AG04449 (cell line): ENCODE data around the gene IGSF6.
"Not testable (repeated sequence)": the region's sequence is repeated elsewhere in the genome, so short reads cannot be mapped to it uniquely, and the experiment has no call there.

Source experiments
- CTCF ChIA-PET: fragments of 350-600 bp; formaldehyde crosslinking; extraction: SDS; loops from one replicate; lab custom pipeline; 2021; ENCODE audit warnings: antibody characterized with exemption; lab: Yijun Ruan, JAX
- POLR2A ChIA-PET: fragments of 400-600, 350-600 bp; formaldehyde crosslinking; extraction: SDS; loops from one replicate; lab custom pipeline; 2020; ENCODE audit warnings: antibody characterized with exemption, inconsistent platforms; lab: Yijun Ruan, JAX
- DNase-seq: peaks from one replicate; pipeline ENCODE4 v3.0.0-alpha.2; 2010; ENCODE audit warnings: low read depth, low spot score
- H3K4me3 ChIP-seq: 2 replicates; pipeline ENCODE4 v1.5.1; 2011; ENCODE audit warnings: low read depth, mild to moderate bottlenecking, control low read depth, low read length
- TF ChIP-seq, protein P1 (sequence below): IDR thresholded peaks from one replicate; pipeline ENCODE4 v1.5.1; 2011; ENCODE audit warnings: mild to moderate bottlenecking, moderate library complexity, low read length, control low read depth, inconsistent platforms; ENCODE audit not compliant: insufficient read depth; ENCODE audit errors: missing control alignments

Gene IGSF6

DNA sequence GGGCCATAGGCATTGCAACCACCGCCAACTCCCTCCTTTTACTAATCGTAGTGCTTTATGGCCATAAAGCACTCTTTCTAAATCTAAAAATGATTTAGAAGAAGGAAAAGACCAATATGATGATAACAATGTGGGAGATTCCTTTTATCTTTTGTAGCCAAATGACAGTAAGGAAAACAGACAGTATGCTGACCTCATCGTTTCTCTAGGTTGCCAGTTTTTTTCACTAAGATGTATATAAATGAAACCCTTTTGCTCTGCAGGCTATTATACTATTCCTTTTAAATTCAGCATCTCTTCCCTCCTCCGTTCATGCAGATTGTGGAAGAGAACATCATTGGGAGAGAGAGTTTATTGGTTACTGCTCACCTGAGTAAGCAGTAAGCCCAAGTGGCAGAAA lies 36.7 kb upstream of the IGSF6 start:
- H3K4me3 ChIP-seq = no peak overlapping the region
- POLR2A ChIA-PET = no interaction called here
- CTCF ChIA-PET = interaction anchor here (1.3 to 1.5 kb wide), 2 partner anchors 20 to 27 kb away, joined by 3 to 4 read pairs; no protein-coding TSS in a partner anchor
- TF ChIP-seq, protein P1, sequence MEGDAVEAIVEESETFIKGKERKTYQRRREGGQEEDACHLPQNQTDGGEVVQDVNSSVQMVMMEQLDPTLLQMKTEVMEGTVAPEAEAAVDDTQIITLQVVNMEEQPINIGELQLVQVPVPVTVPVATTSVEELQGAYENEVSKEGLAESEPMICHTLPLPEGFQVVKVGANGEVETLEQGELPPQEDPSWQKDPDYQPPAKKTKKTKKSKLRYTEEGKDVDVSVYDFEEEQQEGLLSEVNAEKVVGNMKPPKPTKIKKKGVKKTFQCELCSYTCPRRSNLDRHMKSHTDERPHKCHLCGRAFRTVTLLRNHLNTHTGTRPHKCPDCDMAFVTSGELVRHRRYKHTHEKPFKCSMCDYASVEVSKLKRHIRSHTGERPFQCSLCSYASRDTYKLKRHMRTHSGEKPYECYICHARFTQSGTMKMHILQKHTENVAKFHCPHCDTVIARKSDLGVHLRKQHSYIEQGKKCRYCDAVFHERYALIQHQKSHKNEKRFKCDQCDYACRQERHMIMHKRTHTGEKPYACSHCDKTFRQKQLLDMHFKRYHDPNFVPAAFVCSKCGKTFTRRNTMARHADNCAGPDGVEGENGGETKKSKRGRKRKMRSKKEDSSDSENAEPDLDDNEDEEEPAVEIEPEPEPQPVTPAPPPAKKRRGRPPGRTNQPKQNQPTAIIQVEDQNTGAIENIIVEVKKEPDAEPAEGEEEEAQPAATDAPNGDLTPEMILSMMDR = no peak
- DNase-seq = no peak

DNA sequence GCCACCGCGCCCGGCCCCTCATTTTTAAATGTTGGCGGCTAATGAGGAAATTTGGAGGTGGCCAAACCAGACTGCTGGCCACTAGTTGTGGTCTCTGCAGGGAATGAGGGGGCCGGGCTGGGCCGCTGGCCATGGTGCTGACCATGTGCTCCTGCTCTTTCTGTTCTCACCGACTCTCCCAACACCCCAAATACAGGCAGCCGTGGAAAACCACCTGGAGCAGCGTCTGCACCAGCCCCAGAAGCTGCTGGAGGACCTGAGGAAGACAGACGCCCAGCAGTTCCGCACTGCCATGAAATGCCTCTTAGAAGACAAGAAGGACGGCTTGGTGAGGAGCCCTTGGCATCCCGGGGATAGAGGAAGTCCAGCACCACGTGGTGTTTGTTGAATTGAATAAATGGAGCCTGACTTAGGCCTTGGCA lies 32.6 kb upstream of the IGSF6 start:
- no peak overlapping the region for H3K4me3 ChIP-seq
- no peak for DNase-seq
- TF ChIP-seq, protein P1 = no peak
- ChIA-PET POLR2A (no interaction called here), CTCF (interaction anchor here (1.6 kb wide), 1 partner anchor 23 kb away, joined by 6 read pairs; no protein-coding TSS in a partner anchor)

DNA sequence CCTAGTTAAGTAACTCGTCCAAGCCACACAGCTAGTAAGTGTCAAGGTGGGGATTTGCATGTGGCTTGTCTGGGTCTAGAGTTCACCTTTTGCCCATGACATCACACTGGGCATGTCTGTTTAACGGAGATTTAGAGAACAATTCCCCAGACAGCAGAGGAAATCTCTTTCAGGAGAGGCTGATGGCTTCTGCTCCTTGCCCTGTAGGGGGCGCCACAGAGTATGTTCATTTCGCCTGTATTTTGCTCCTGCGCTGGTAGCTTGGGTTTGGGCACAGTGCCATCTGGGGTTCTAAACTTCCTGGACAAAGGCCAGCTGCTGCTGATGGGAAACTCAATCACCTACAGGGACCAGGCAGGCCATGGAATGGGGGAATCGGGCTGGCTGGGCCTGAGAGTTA lies 31.8 kb upstream of the IGSF6 start:
- no peak overlapping the region for H3K4me3 ChIP-seq
- TF ChIP-seq, protein P1 = peak; percentile 13
- POLR2A ChIA-PET = no interaction called here
- no peak for DNase-seq
- CTCF ChIA-PET = interaction anchor here (0.6 to 1.6 kb wide), 3 partner anchors 9 to 27 kb away, joined by 3 to 6 read pairs (median 4); no protein-coding TSS in a partner anchor

DNA sequence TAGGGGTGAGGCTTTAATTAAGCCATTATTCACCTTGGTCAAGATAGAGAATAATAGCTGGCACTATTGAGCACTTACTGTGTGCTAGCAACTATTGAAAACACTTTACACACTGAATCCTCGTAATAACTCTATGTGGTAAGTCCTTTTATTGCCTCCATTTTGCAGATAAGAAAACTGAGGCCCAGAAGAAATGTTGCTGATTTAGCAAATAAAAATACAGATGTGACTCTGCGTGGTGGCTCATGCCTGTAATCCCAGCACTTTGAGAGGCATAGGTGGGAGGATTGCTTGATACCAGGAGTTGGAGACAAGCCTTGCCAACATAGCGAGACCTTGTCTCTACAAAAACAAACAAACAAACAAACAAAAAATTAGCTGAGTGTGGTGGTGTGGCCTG lies 30.8 kb upstream of the IGSF6 start:
- TF ChIP-seq, protein P1 = no peak
- ChIA-PET CTCF (interaction anchor here (1.2 to 4.0 kb wide), 3 partner anchors 10 to 26 kb away, joined by 4 to 13 read pairs (median 6); no protein-coding TSS in a partner anchor), POLR2A (no interaction called here)

DNA sequence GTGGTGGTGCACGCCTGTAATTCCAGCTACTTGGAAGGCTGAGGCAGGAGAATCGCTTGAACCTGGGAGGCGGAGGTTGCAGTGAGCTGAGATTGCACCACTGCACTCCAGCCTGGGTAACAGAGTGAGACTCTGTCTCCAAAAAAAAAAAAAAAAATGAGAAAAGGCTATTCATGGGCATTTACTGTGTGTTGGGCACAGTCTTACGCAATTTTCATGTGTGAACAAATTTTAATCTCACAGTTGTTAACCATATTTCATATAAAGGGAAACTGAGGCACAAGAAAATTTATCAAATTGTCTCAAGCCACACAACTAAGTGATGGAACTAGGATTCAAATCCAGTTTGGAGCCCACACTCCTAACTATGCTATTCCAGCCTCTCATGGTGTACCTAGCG lies 28.3 kb upstream of the IGSF6 start:
- H3K4me3 ChIP-seq, DNase-seq, POLR2A ChIA-PET: not testable (repeated sequence)
- CTCF ChIA-PET = interaction anchor here (1.1 to 4.0 kb wide), 3 partner anchors 18 to 27 kb away, joined by 3 to 13 read pairs (median 8); no protein-coding TSS in a partner anchor

More for the DNA sequence above, 30.8 kb upstream of the IGSF6 start:
- no peak overlapping the region for H3K4me3 ChIP-seq
- no peak for DNase-seq

DNA sequence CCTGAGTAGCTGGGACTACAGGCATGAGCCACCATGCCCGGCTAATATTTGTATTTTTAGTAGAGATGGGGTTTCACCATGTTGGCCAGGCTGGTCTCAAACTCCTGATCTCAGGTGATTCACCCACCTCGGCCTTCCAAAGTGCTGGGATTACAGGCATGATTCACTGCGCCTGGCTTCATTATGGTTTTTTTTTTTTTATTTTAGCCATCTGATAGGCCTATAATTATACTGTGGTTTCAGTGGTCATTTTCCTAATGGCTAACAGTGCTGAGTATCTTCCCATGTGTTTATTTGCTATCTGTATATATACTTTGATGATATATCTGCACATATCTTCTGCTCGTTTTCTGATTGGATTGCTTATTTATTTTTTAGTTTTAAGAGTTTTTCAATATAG lies 22.0 kb upstream of the IGSF6 start:
- CTCF ChIA-PET = interaction anchor here (1.1 to 1.6 kb wide), 3 partner anchors 13 to 34 kb away, joined by 4 to 5 read pairs (median 4); no protein-coding TSS in a partner anchor
- POLR2A ChIA-PET = not testable (repeated sequence)

DNA sequence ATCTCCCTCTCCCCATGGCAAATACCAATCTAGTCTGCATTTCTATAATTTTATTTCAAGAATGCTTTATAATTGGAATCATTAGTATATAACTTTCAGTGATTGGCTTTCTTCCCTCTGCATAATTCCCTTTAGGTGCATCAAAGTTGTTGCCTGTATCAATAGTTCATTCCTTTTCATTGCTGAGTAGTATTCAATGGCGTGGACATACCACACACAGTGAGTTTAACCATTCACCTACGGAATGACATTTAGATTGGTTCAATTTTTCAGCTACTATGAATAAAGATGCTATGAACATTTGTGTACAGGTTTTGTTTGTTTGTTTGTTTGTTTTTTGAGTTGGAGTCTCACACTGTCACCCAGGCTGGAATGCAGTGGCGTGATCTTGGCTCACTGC lies 21.1 kb upstream of the IGSF6 start:
- TF ChIP-seq, protein P1 = no peak
- POLR2A ChIA-PET = no interaction called here

More for the DNA sequence above, 22.0 kb upstream of the IGSF6 start:
- not testable (repeated sequence) for DNase-seq, H3K4me3 ChIP-seq

More for the DNA sequence above, 21.1 kb upstream of the IGSF6 start:
- DNase-seq = no peak
- CTCF ChIA-PET = interaction anchor here (1.0 to 1.6 kb wide), 3 partner anchors 16 to 35 kb away, joined by 3 to 5 read pairs (median 4); no protein-coding TSS in a partner anchor
- H3K4me3 ChIP-seq = no peak overlapping the region
